K562 (cell line): ENCODE measurements around the gene PPIP5K2. TPM values are rescaled to one million over a fixed set of nuclear protein-coding genes. Genes with fewer than 3 reads are reported as not detected.

Experiments used
- JUN ChIP-seq, 2 experiments: sonication (generic) in 1 of 2; formaldehyde crosslinking in 1 of 2; IDR thresholded peaks; 2 replicates each; pipeline versions ENCODE4 v1.6.1 to v1.8.0; 2012 to 2022; ENCODE audit warnings: borderline replicate concordance in 2 of 2, mild to moderate bottlenecking in 2 of 2, improper control_type of control experiment in 1 of 2, low read depth in 1 of 2, low read length in 1 of 2, missing genetic modification reagents in 1 of 2
- MYC ChIP-seq, 2 experiments: fragments of 250-450 bp in 1 of 2; sonication (Bioruptor Pico) in 1 of 2; IDR thresholded peaks; 2 replicates each; pipeline versions ENCODE4 v1.5.1 to v1.6.1; 2012 to 2021; ENCODE audit warnings: low read depth in 2 of 2, borderline replicate concordance in 1 of 2, improper control_type of control experiment in 1 of 2, low read length in 1 of 2, mild to moderate bottlenecking in 1 of 2, moderate library complexity in 1 of 2
- RBM17 ChIP-seq: fragments of 200-400 bp; formaldehyde crosslinking; IDR thresholded peaks from 2 replicates; pipeline ENCODE4 v1.6.1; 2017; ENCODE audit warnings: low read depth, mild to moderate bottlenecking, low read length, borderline replicate concordance
- polyA plus RNA-seq, 8 experiments: library from polyadenylated mRNA; depleted of rRNA in 4 of 8; stranded (reverse) in 5 of 8; unstranded in 3 of 8; fragments of >200 nt; fragmentation: Nextera tagmentation in 2 of 8; fragmentation: Illumina TruSeq in 1 of 8; extraction: Ambion mirVana in 2 of 8; extraction: Trizol in 1 of 8; gene quantifications; 2 replicates each; pipeline versions ENCODE4 v1.2.1 to v1.2.3, GENCODE V29; 2011 to 2014; ENCODE audit warnings: inconsistent platforms in 1 of 8, missing spikeins in 1 of 8
- total RNA-seq, 7 experiments: library from RNA; depleted of rRNA in 6 of 7; stranded (reverse); fragments of >200 nt in 6 of 7; fragmentation: Illumina TruSeq in 2 of 7; extraction: Trizol in 2 of 7; gene quantifications; 2 replicates each; pipeline versions ENCODE4 v1.2.1 to v1.2.3, GENCODE V29; 2011 to 2021; ENCODE audit warnings: low replicate concordance in 1 of 7
- TF ChIP-seq, protein P1 (sequence below): sonication (generic); formaldehyde crosslinking; IDR thresholded peaks from 2 replicates; pipeline ENCODE4 v1.8.1; 2023; ENCODE audit warnings: mild to moderate bottlenecking, missing genetic modification reagents, moderate library complexity
- TF ChIP-seq, protein P2 (sequence below): IDR thresholded peaks from 2 replicates; pipeline ENCODE4 v1.6.1; 2012; ENCODE audit warnings: low read depth, low read length, improper control_type of control experiment, borderline replicate concordance
- TF ChIP-seq, protein P3 (sequence below): sonication (generic); formaldehyde crosslinking; IDR thresholded peaks from 2 replicates; pipeline ENCODE4 v1.8.0; 2022; ENCODE audit warnings: mild to moderate bottlenecking, missing genetic modification reagents
- TF ChIP-seq, protein P4 (sequence below): fragments of 450-650 bp; formaldehyde crosslinking; IDR thresholded peaks from 2 replicates; pipeline ENCODE4 v1.4.0; 2020; ENCODE audit warnings: mild to moderate bottlenecking, moderate library complexity
- TF ChIP-seq, protein P5 (sequence below): fragments of 450-650 bp; IDR thresholded peaks from 2 replicates; pipeline ENCODE4 v1.6.1; 2016; ENCODE audit warnings: antibody characterized with exemption

The PPIP5K2 gene
- total and polyA plus RNA-seq, 9 of the 15 experiments (the other 6 are each of a cell fraction or from before 2014, with no cell fraction given): 39.4 to 150 (median 99.1) TPM

DNA sequence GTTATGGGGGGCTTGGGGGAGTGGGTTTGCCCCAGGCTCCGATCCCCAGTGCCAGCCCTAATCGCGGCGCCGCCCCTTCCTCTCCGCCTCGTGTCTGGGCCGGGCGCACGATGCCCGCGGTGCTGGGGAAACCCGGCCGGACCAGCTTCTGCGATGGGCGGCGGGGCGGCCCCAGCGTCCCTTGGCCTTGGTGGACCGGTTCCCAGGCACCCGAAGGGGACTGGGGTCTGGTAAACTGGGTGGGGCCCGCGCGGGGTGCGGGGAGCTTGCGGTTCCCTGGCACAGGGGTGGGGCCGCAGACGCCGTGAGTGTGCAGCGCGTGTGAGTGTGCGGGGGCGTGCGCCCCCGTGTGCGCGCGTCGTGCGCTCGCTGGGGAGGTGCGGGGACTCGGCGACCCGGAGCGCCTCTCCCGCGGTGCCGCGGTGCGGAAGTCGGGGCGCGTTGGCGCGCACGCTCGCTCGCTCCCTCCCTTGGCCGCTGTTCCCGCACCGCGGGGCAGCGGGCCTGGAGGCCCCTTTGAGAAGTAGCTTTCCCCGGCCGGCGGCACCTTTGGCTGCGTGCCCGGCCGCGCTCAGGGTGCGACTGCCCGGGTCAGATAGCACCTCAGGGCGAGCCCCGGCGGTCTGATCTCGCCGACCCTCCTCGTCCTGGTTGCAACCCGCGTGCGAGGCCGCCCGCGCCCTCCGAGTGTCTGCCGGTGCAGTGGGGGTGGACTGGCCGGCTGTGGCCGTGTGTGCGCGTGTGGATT is 139.0 kb downstream of the PPIP5K2 start (continued):
- TF ChIP-seq JUN (IDR thresholded peaks at IDR 0.05; ENCODE audit: borderline replicate concordance, low read depth, low read length): no peak
- no peak for TF ChIP-seq JUN (CRISPR knock-in tag; IDR thresholded peaks at IDR 0.05; ENCODE audit: borderline replicate concordance)
- TF ChIP-seq, protein P1, sequence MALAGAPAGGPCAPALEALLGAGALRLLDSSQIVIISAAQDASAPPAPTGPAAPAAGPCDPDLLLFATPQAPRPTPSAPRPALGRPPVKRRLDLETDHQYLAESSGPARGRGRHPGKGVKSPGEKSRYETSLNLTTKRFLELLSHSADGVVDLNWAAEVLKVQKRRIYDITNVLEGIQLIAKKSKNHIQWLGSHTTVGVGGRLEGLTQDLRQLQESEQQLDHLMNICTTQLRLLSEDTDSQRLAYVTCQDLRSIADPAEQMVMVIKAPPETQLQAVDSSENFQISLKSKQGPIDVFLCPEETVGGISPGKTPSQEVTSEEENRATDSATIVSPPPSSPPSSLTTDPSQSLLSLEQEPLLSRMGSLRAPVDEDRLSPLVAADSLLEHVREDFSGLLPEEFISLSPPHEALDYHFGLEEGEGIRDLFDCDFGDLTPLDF (CRISPR knock-in tag): no peak
- TF ChIP-seq, protein P2, sequence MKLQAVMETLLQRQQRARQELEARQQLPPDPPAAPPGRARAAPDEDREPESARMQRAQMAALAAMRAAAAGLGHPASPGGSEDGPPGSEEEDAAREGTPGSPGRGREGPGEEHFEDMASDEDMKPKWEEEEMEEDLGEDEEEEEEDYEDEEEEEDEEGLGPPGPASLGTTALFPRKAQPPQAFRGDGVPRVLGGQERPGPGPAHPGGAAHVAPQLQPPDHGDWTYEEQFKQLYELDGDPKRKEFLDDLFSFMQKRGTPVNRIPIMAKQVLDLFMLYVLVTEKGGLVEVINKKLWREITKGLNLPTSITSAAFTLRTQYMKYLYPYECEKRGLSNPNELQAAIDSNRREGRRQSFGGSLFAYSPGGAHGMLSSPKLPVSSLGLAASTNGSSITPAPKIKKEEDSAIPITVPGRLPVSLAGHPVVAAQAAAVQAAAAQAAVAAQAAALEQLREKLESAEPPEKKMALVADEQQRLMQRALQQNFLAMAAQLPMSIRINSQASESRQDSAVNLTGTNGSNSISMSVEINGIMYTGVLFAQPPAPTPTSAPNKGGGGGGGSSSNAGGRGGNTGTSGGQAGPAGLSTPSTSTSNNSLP: no peak
- TF ChIP-seq MYC (IDR thresholded peaks at IDR 0.05; ENCODE audit: low read depth, low read length): peak; percentile 69
- TF ChIP-seq MYC (CRISPR knock-in tag; IDR thresholded peaks at IDR 0.05; ENCODE audit: borderline replicate concordance, low read depth): no peak
- TF ChIP-seq, protein P3, sequence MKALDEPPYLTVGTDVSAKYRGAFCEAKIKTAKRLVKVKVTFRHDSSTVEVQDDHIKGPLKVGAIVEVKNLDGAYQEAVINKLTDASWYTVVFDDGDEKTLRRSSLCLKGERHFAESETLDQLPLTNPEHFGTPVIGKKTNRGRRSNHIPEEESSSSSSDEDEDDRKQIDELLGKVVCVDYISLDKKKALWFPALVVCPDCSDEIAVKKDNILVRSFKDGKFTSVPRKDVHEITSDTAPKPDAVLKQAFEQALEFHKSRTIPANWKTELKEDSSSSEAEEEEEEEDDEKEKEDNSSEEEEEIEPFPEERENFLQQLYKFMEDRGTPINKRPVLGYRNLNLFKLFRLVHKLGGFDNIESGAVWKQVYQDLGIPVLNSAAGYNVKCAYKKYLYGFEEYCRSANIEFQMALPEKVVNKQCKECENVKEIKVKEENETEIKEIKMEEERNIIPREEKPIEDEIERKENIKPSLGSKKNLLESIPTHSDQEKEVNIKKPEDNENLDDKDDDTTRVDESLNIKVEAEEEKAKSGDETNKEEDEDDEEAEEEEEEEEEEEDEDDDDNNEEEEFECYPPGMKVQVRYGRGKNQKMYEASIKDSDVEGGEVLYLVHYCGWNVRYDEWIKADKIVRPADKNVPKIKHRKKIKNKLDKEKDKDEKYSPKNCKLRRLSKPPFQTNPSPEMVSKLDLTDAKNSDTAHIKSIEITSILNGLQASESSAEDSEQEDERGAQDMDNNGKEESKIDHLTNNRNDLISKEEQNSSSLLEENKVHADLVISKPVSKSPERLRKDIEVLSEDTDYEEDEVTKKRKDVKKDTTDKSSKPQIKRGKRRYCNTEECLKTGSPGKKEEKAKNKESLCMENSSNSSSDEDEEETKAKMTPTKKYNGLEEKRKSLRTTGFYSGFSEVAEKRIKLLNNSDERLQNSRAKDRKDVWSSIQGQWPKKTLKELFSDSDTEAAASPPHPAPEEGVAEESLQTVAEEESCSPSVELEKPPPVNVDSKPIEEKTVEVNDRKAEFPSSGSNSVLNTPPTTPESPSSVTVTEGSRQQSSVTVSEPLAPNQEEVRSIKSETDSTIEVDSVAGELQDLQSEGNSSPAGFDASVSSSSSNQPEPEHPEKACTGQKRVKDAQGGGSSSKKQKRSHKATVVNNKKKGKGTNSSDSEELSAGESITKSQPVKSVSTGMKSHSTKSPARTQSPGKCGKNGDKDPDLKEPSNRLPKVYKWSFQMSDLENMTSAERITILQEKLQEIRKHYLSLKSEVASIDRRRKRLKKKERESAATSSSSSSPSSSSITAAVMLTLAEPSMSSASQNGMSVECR (CRISPR knock-in tag): 0 out of 2 replicates have a peak, but pooled peaks have one; percentile 4
- TF ChIP-seq, protein P4, sequence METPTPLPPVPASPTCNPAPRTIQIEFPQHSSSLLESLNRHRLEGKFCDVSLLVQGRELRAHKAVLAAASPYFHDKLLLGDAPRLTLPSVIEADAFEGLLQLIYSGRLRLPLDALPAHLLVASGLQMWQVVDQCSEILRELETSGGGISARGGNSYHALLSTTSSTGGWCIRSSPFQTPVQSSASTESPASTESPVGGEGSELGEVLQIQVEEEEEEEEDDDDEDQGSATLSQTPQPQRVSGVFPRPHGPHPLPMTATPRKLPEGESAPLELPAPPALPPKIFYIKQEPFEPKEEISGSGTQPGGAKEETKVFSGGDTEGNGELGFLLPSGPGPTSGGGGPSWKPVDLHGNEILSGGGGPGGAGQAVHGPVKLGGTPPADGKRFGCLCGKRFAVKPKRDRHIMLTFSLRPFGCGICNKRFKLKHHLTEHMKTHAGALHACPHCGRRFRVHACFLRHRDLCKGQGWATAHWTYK (CRISPR knock-in tag): no peak
- no peak for TF ChIP-seq RBM17
- TF ChIP-seq, protein P5, sequence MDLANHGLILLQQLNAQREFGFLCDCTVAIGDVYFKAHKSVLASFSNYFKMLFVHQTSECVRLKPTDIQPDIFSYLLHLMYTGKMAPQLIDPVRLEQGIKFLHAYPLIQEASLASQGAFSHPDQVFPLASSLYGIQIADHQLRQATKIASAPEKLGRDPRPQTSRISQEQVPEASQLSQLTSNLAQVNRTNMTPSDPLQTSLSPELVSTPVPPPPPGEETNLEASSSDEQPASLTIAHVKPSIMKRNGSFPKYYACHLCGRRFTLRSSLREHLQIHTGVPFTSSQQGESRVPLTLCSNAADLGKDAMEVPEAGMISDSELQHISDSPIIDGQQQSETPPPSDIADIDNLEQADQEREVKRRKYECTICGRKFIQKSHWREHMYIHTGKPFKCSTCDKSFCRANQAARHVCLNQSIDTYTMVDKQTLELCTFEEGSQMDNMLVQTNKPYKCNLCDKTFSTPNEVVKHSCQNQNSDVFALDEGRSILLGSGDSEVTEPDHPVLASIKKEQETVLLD: peak; percentile 20; the same call in 1 of the 2 replicates
